GM19238 (cell line): ENCODE results near the gene NKG7.
A peak's percentile ranks its signal among the peaks of the same experiment; 100 is the strongest.

Experiments used
- DNase-seq: peaks from one replicate; pipeline ENCODE4 v3.0.0; 2011; ENCODE audit warnings: low spot score; ENCODE audit not compliant: insufficient read length

Gene NKG7

GRCh38 chr19:51364200-51365106, 8.0 kb downstream of the NKG7 start:
- DNase-seq: no peak

GRCh38 chr19:51361239-51361638, 11.2 kb downstream of the NKG7 start:
- DNase-seq: no peak

GRCh38 chr19:51359294-51359693, 13.2 kb downstream of the NKG7 start:
- DNase-seq: no peak

GRCh38 chr19:51357952-51358351, 14.5 kb downstream of the NKG7 start:
- no peak for DNase-seq

- no peak for DNase-seq
Observed at GRCh38 chr19:51356159-51356801, 16.2 kb downstream of the NKG7 start.

- no peak for DNase-seq
Observed at GRCh38 chr19:51354742-51355148, 17.7 kb downstream of the NKG7 start.

- no peak for DNase-seq
Observed at GRCh38 chr19:51354103-51354741, 18.2 kb downstream of the NKG7 start.

GRCh38 chr19:51352783-51353360, 19.6 kb downstream of the NKG7 start:
- DNase-seq: no peak

GRCh38 chr19:51351266-51351990, 21.0 kb downstream of the NKG7 start:
- DNase-seq: no peak

GRCh38 chr19:51347209-51347928, 25.1 kb downstream of the NKG7 start:
- DNase-seq: no peak

GRCh38 chr19:51346742-51347141, 25.7 kb downstream of the NKG7 start:
- no peak for DNase-seq

GRCh38 chr19:51345076-51345620, 27.3 kb downstream of the NKG7 start:
- no peak for DNase-seq

- DNase-seq: no peak
Observed at GRCh38 chr19:51342631-51343569, 29.6 kb downstream of the NKG7 start.

GRCh38 chr19:51341976-51342580, 30.4 kb downstream of the NKG7 start, which contains the start of gene VSIG10L:
TSS of gene VSIG10L (minus strand) at chr19:51342139. CDS start at chr19:51342124, 15 bp downstream.
- no peak for DNase-seq

GRCh38 chr19:51341066-51341465, 31.4 kb downstream of the NKG7 start:
- DNase-seq: no peak

- DNase-seq: peak; percentile 95
Observed at GRCh38 chr19:51339687-51340656, 32.5 kb downstream of the NKG7 start.

- no peak for DNase-seq
Observed at GRCh38 chr19:51339313-51339686, 33.2 kb downstream of the NKG7 start.
